WTC11 (cell line): ENCODE results near the gene TIE1. TPM values are rescaled to one million over a fixed set of nuclear protein-coding genes. Genes with fewer than 3 reads are reported as not detected.

Experiments
- ATAC-seq: fragments of 200-7000 bp; cut with Tn5 transposase; 2 replicates; pipeline ENCODE4 v1.10.0; 2021; ENCODE audit warnings: mild to moderate bottlenecking, moderate library complexity
- CTCF ChIA-PET: fragments of 300-600 bp; sonication (Branson Sonifier 250); formaldehyde crosslinking; loops from one replicate; lab custom pipeline; 2021; ENCODE audit warnings: antibody characterized with exemption; lab: Charles Lee
- POLR2A ChIA-PET: fragments of 350-600 bp; sonication (Branson Sonifier 250); formaldehyde crosslinking; loops from one replicate; lab custom pipeline; 2021; ENCODE audit warnings: antibody characterized with exemption; lab: Charles Lee
- DNase-seq: peaks from one replicate; pipeline ENCODE4 v3.0.0; 2021; ENCODE audit warnings: low spot score
- H3K27ac Mint-ChIP-seq: 2 replicates; pipeline ENCODE4 v1.8.0; 2021; ENCODE audit warnings: mixed read lengths
- H3K27me3 Mint-ChIP-seq: 2 replicates; pipeline ENCODE4 v1.8.0; 2021; ENCODE audit warnings: low read depth, mild to moderate bottlenecking, moderate library complexity, mixed read lengths
- H3K36me3 Mint-ChIP-seq: 2 replicates; pipeline ENCODE4 v1.8.0; 2021; ENCODE audit warnings: mixed read lengths
- H3K4me1 Mint-ChIP-seq: 2 replicates; pipeline ENCODE4 v1.8.0; 2022; ENCODE audit warnings: mixed read lengths
- H3K4me3 Mint-ChIP-seq: 2 replicates; pipeline ENCODE4 v1.8.0; 2021; ENCODE audit warnings: mild to moderate bottlenecking, moderate library complexity, mixed read lengths
- H3K9me3 Mint-ChIP-seq: 2 replicates; pipeline ENCODE4 v1.8.0; 2021; ENCODE audit warnings: mixed read lengths
- ARID4B ChIP-seq: sonication (generic); formaldehyde crosslinking; IDR thresholded peaks from 2 replicates; pipeline ENCODE4 v1.8.0; 2023; ENCODE audit warnings: missing genetic modification reagents, mild to moderate bottlenecking, borderline replicate concordance
- ATF1 ChIP-seq: sonication (generic); formaldehyde crosslinking; IDR thresholded peaks from 2 replicates; pipeline ENCODE4 v1.8.1; 2023; ENCODE audit warnings: mild to moderate bottlenecking, moderate library complexity, missing genetic modification reagents
- CBFB ChIP-seq: sonication (generic); formaldehyde crosslinking; IDR thresholded peaks from 2 replicates; pipeline ENCODE4 v1.8.1; 2022; ENCODE audit warnings: mild to moderate bottlenecking, low read depth, missing genetic modification reagents
- CREB1 ChIP-seq: sonication (generic); formaldehyde crosslinking; IDR thresholded peaks from 2 replicates; pipeline ENCODE4 v1.8.0; 2023; ENCODE audit warnings: mild to moderate bottlenecking, missing genetic modification reagents
- CREM ChIP-seq: sonication (generic); formaldehyde crosslinking; IDR thresholded peaks from 2 replicates; pipeline ENCODE4 v1.8.1; 2022; ENCODE audit warnings: mild to moderate bottlenecking, missing genetic modification reagents, moderate library complexity
- JAZF1 ChIP-seq: fragments of 250-450 bp; sonication (Bioruptor Pico); IDR thresholded peaks from 2 replicates; pipeline ENCODE4 v1.9.0; 2021; ENCODE audit warnings: moderate library complexity, mild to moderate bottlenecking, inconsistent platforms
- MLX ChIP-seq: sonication (generic); formaldehyde crosslinking; IDR thresholded peaks from 2 replicates; pipeline ENCODE4 v1.8.1; 2023; ENCODE audit warnings: mild to moderate bottlenecking, missing genetic modification reagents, moderate library complexity
- RORB ChIP-seq: fragments of 250-450 bp; sonication (Bioruptor Pico); IDR thresholded peaks from 2 replicates; pipeline ENCODE4 v1.9.0; 2021; ENCODE audit warnings: mild to moderate bottlenecking
- SOX15 ChIP-seq: fragments of 250-450 bp; sonication (Bioruptor Pico); IDR thresholded peaks from 2 replicates; pipeline ENCODE4 v1.9.0; 2021; ENCODE audit warnings: mild to moderate bottlenecking
- TEAD1 ChIP-seq: sonication (generic); formaldehyde crosslinking; IDR thresholded peaks from 2 replicates; pipeline ENCODE4 v1.8.0; 2022; ENCODE audit warnings: mild to moderate bottlenecking, missing genetic modification reagents
- ZBTB43 ChIP-seq: sonication (generic); formaldehyde crosslinking; IDR thresholded peaks from 2 replicates; pipeline ENCODE4 v1.8.1; 2023; ENCODE audit warnings: mild to moderate bottlenecking, missing genetic modification reagents
- ZNF121 ChIP-seq: sonication (generic); formaldehyde crosslinking; IDR thresholded peaks from 2 replicates; pipeline ENCODE4 v1.8.0; 2023; ENCODE audit warnings: missing genetic modification reagents
- ZNF219 ChIP-seq: sonication (generic); formaldehyde crosslinking; IDR thresholded peaks from 2 replicates; pipeline ENCODE4 v1.8.0; 2023; ENCODE audit warnings: missing genetic modification reagents, mild to moderate bottlenecking, borderline replicate concordance
- ZNF232 ChIP-seq: sonication (generic); formaldehyde crosslinking; IDR thresholded peaks from 2 replicates; pipeline ENCODE4 v1.8.0; 2022; ENCODE audit warnings: mild to moderate bottlenecking, missing genetic modification reagents
- ZNF416 ChIP-seq: fragments of 250-450 bp; sonication (Bioruptor Pico); IDR thresholded peaks from 2 replicates; pipeline ENCODE4 v1.9.0; 2021; ENCODE audit warnings: mild to moderate bottlenecking, inconsistent platforms
- ZNF671 ChIP-seq: fragments of 250-450 bp; sonication (Bioruptor Pico); IDR thresholded peaks from 2 replicates; pipeline ENCODE4 v1.8.0; 2021; ENCODE audit warnings: mild to moderate bottlenecking
- total RNA-seq: library from RNA; stranded (reverse); gene quantifications from 3 replicates; pipeline ENCODE4 v1.2.3, GENCODE V29; 2021
- TF ChIP-seq, protein P1 (sequence below): sonication (generic); formaldehyde crosslinking; IDR thresholded peaks from 2 replicates; pipeline ENCODE4 v1.8.1; 2022; ENCODE audit warnings: mild to moderate bottlenecking, missing genetic modification reagents, moderate library complexity, borderline replicate concordance

Gene TIE1
- total RNA-seq, 1 experiment from 2014 or later, result 2.5 TPM

- Mint-ChIP-seq H3K9me3 (no peaks in the 10 kb centered on the region), H3K36me3 (no peaks in the 10 kb centered on the region), H3K27me3 (no peaks in the 10 kb centered on the region)
Measured at GRCh38 chr1:43318831-43319230, 18.0 kb downstream of the TIE1 start.

GRCh38 chr1:43319288-43319687 is 18.5 kb downstream of the TIE1 start:
- H3K27ac Mint-ChIP-seq, result no peak overlapping the region
- POLR2A ChIA-PET, result no interaction called here
- TF ChIP-seq TEAD1, result no peak
- TF ChIP-seq CREB1, result no peak
- TF ChIP-seq MLX, result no peak
- TF ChIP-seq ZNF232, result no peak
- TF ChIP-seq ARID4B (CRISPR knock-in tag), result no peak
- no peak for TF ChIP-seq JAZF1
- TF ChIP-seq CBFB (CRISPR knock-in tag), result no peak
- no peak for TF ChIP-seq ZNF219
- TF ChIP-seq, protein P1, sequence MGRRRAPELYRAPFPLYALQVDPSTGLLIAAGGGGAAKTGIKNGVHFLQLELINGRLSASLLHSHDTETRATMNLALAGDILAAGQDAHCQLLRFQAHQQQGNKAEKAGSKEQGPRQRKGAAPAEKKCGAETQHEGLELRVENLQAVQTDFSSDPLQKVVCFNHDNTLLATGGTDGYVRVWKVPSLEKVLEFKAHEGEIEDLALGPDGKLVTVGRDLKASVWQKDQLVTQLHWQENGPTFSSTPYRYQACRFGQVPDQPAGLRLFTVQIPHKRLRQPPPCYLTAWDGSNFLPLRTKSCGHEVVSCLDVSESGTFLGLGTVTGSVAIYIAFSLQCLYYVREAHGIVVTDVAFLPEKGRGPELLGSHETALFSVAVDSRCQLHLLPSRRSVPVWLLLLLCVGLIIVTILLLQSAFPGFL, result no peak
- no peak for TF ChIP-seq ZBTB43
- no peak for TF ChIP-seq RORB
- no peak for TF ChIP-seq ZNF121 (CRISPR knock-in tag)
- TF ChIP-seq SOX15, result no peak
- no peak for TF ChIP-seq ZNF416 (CRISPR knock-in tag)
- TF ChIP-seq ZNF671 (CRISPR knock-in tag), result no peak
- no peak for TF ChIP-seq ATF1 (CRISPR knock-in tag)
- TF ChIP-seq CREM (CRISPR knock-in tag), result no peak
- CTCF ChIA-PET, result no interaction called here
- H3K36me3 Mint-ChIP-seq, result no peaks in the 10 kb centered on the region
- H3K4me3 Mint-ChIP-seq, result no peak overlapping the region
- no peaks in the 10 kb centered on the region for H3K27me3 Mint-ChIP-seq
- ATAC-seq (no peak), DNase-seq (no peak)
- H3K4me1 Mint-ChIP-seq, result peaks cover 6% of the 10 kb centered on the region
- H3K9me3 Mint-ChIP-seq, result no peaks in the 10 kb centered on the region

More at GRCh38 chr1:43318831-43319230, 18.0 kb downstream of the TIE1 start:
- ATAC-seq, result no peak
- Mint-ChIP-seq H3K4me3 (no peak overlapping the region), H3K27ac (no peak overlapping the region)
- POLR2A ChIA-PET, result no interaction called here
- DNase-seq, result no peak
- TF ChIP-seq ZNF121 (CRISPR knock-in tag) (no peak), ARID4B (CRISPR knock-in tag) (no peak), SOX15 (no peak)
- TF ChIP-seq, all 79 proteins: peak for 0
- H3K4me1 Mint-ChIP-seq, result peaks cover 6% of the 10 kb centered on the region
- CTCF ChIA-PET, result interaction anchor here (1.4 kb wide), 1 partner anchor 34 kb away, joined by 3 read pairs; the partner anchor contains the start of gene C1orf210
